HG02588 (cell line): Measurements from ENCODE around the gene CAPN11.
"Not testable (repeated sequence)": the region's sequence is repeated elsewhere in the genome, so short reads cannot be mapped to it uniquely, and the experiment has no call there.

Experiments
- ATAC-seq: cut with Tn5 transposase; IDR thresholded peaks from one replicate; pipeline ENCODE4 v1.9.1; 2021; ENCODE audit warnings: mild to moderate bottlenecking, moderate library complexity; ENCODE audit not compliant: unreplicated experiment

Gene CAPN11

GRCh38 chr6:44225579-44226325, 67.1 kb downstream of the CAPN11 start:
- ATAC-seq = no peak

DNA sequence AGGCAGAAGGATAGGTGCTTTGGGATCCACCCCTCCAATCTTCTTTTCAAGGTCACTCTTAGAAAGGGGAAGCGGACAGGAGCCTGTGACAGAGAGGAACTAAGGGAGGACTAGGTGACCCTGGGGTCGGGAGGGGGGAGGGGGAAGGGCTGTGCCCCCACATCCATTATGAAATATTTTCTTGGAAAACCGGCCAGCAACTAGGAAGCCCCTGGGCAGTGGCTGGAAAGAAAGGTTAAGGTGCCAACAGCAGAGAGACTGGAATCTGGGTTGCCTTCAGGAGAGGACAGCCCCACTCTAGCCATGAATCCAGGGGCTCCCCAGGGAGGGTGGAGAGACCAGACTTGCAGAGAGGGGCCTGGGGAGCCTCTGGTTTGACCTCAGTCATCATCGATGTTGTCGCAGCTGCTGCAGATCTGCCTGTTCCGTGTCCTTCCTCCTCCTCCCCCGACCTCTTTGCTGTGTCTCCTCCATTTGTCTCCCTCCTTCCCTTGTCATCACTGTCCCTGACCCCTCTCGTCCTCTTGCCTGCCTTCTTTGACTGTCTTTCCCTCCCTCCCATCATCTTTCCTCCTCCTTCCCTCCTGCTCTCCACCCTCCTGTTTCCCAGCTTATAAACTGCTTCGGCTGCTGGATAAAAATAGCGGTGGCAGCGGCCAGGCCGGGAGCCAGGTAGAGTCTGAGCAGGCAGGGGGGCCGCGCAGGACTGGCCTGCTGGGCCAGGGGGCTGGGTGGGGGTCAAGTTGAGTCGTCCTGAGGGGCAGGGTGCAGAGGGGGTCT, 67.9 kb downstream of the CAPN11 start:
- no peak for ATAC-seq

- no peak for ATAC-seq
These were observed 68.7 kb downstream of the CAPN11 start for GRCh38 chr6:44227148-44227793.

GRCh38 chr6:44228031-44228430, 69.4 kb downstream of the CAPN11 start:
- no peak for ATAC-seq

GRCh38 chr6:44228433-44228832, 69.8 kb downstream of the CAPN11 start:
- ATAC-seq = no peak

DNA sequence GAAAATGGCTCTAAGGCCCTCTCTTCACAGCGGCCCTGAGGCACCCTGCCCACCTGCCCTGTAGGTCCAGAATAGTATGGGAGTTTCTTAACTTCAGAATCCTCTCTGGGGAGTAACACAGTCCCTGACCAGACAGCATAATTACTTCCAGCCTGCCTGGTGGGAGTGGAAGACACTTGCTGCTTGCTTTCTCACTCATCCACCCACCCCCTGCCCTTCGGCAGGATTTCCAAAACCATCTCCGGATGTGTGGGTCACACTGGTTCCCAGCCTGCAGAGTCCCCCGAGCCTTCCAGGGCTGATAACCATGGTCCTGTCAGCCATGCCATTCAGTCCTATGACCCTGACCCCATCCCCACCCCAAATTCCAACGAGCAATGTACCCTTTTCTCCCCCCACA, 70.2 kb downstream of the CAPN11 start:
- no peak for ATAC-seq

DNA sequence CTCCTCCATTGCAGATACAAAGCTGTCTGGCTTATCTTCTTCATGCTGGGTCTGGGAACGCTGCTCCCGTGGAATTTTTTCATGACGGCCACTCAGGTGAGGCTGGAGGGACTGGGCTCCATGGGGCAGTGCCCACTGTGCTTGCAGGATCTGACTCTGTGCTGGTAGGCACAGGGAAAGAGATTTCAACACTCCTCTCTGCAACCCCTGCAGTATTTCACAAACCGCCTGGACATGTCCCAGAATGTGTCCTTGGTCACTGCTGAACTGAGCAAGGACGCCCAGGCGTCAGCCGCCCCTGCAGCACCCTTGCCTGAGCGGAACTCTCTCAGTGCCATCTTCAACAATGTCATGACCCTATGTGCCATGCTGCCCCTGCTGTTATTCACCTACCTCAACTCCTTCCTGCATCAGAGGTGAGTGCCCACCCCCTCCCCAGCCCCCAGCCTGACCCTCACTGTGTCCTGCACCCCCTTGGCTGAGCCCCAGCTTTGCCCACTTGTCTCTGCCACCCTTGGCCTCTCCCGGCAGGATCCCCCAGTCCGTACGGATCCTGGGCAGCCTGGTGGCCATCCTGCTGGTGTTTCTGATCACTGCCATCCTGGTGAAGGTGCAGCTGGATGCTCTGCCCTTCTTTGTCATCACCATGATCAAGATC, 70.9 kb downstream of the CAPN11 start:
- no peak for ATAC-seq

- no peak for ATAC-seq
These were observed 71.5 kb downstream of the CAPN11 start for GRCh38 chr6:44230034-44230675.

DNA sequence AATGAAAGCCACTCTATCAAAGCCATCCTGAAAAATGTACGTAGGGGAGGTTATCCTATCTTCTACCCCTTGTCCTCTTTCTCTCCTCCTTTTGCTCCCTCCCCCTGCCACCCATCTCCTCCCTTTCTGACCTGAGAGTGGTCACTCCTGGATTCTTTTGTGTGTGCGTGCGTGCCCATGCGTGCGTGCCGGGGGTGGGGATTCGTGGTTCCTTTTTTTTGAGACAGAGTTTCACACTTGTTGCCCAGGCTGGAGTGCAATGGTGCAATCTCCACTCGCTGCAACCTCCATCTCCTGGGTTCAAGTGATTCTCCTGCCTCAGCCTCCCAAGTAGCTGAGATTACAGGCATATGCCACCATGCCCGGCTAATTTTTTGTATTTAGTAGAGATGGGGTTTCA, 72.8 kb downstream of the CAPN11 start:
- not testable (repeated sequence) for ATAC-seq

GRCh38 chr6:44232676-44233566, 74.3 kb downstream of the CAPN11 start:
- no peak for ATAC-seq

GRCh38 chr6:44233567-44234100, 75.0 kb downstream of the CAPN11 start:
- no peak for ATAC-seq
